MCF 10A (cell line): ENCODE data around the gene SESN1. TPM values are rescaled to one million over a fixed set of nuclear protein-coding genes. Genes with fewer than 3 reads are reported as not detected.

Experiments used
- BruUV-seq: library from RNA; stranded (reverse); fragments of 400-500 nt; replicated peaks from 2 replicates; lab custom pipeline; 2021; lab: Mats Ljungman, UMichigan
- CTCF ChIA-PET: fragments of 300-600 bp; sonication (Branson Sonifier 250); formaldehyde crosslinking; extraction: SDS; loops from one replicate; lab custom pipeline; 2021; ENCODE audit warnings: antibody characterized with exemption, inconsistent platforms; lab: Yijun Ruan, JAX
- POLR2A ChIA-PET: fragments of 300-600, 350-650 bp; sonication (Branson Sonifier 250); formaldehyde crosslinking; extraction: SDS; loops from one replicate; lab custom pipeline; 2020; ENCODE audit warnings: antibody characterized with exemption, inconsistent platforms; lab: Yijun Ruan, JAX
- DNase-seq: peaks from one replicate; pipeline ENCODE4 v3.0.0-alpha.2; 2018; ENCODE audit not compliant: unreplicated experiment
- H3K27ac Mint-ChIP-seq: one replicate; pipeline ENCODE4 v1.8.0; 2022; ENCODE audit warnings: mild to moderate bottlenecking, low read depth, mixed read lengths; ENCODE audit not compliant: unreplicated experiment
- H3K27me3 Mint-ChIP-seq: one replicate; pipeline ENCODE4 v1.8.0; 2022; ENCODE audit warnings: mixed read lengths; ENCODE audit not compliant: insufficient read depth, unreplicated experiment
- H3K36me3 Mint-ChIP-seq: one replicate; pipeline ENCODE4 v1.8.0; 2022; ENCODE audit warnings: mild to moderate bottlenecking, moderate library complexity, mixed read lengths; ENCODE audit not compliant: insufficient read depth, unreplicated experiment
- H3K4me1 Mint-ChIP-seq: one replicate; pipeline ENCODE4 v1.8.0; 2022; ENCODE audit warnings: mixed read lengths; ENCODE audit not compliant: insufficient read depth, unreplicated experiment
- H3K4me3 Mint-ChIP-seq: one replicate; pipeline ENCODE4 v1.8.0; 2022; ENCODE audit warnings: mild to moderate bottlenecking, moderate library complexity, mixed read lengths; ENCODE audit not compliant: unreplicated experiment
- H3K9me3 Mint-ChIP-seq: one replicate; pipeline ENCODE4 v1.8.0; 2022; ENCODE audit warnings: mixed read lengths; ENCODE audit not compliant: unreplicated experiment
- intact Hi-C: fragments of 100-400 bp; cut with micrococcal nuclease; formaldehyde crosslinking; loops from 2 replicates; pipeline ENCODE4 v1.14.1; 2022
- total RNA-seq: library from RNA; stranded (reverse); gene quantifications from 2 replicates; pipeline ENCODE4 v1.2.3, GENCODE V29; 2022
- TF ChIP-seq, protein P1 (sequence below): fragments of 200-600 bp; IDR thresholded peaks from one replicate; pipeline ENCODE4 v1.8.0; 2022; ENCODE audit warnings: antibody characterized with exemption, mild to moderate bottlenecking; ENCODE audit not compliant: unreplicated experiment

Gene SESN1
- total RNA-seq, 1 experiment from 2014 or later, result 23.0 TPM

DNA sequence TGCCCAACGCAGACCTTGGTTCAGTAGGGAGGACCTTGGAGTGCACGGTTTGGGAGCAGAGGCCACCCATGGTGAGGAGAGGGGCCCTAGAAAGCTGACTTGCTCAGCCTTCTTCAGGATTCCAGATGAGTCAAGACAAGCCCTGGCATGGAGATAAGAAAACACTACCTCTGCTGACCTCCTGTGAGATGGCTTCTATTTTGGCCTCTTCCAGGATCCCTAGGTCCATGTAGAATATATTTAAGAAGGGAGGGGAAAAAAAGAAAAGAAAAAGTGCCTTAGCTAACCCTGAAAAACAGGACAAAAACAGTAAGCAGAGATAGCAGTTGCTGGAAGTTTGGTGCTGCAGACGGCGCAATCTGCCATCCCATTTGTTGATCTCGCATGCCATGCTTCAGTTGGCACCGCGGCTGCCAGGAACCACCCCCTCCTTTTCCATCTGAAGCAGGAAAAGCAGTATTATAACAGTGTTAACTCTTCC, 146.4 kb downstream of the SESN1 start:
- H3K9me3 Mint-ChIP-seq, result no peaks in the 10 kb centered on the region
- H3K4me3 Mint-ChIP-seq, result no peak overlapping the region
- peaks cover 6% of the 10 kb centered on the region for H3K36me3 Mint-ChIP-seq
- peaks cover 37% of the 10 kb centered on the region for H3K4me1 Mint-ChIP-seq
- TF ChIP-seq, protein P1, sequence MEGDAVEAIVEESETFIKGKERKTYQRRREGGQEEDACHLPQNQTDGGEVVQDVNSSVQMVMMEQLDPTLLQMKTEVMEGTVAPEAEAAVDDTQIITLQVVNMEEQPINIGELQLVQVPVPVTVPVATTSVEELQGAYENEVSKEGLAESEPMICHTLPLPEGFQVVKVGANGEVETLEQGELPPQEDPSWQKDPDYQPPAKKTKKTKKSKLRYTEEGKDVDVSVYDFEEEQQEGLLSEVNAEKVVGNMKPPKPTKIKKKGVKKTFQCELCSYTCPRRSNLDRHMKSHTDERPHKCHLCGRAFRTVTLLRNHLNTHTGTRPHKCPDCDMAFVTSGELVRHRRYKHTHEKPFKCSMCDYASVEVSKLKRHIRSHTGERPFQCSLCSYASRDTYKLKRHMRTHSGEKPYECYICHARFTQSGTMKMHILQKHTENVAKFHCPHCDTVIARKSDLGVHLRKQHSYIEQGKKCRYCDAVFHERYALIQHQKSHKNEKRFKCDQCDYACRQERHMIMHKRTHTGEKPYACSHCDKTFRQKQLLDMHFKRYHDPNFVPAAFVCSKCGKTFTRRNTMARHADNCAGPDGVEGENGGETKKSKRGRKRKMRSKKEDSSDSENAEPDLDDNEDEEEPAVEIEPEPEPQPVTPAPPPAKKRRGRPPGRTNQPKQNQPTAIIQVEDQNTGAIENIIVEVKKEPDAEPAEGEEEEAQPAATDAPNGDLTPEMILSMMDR, result no peak
- ChIA-PET POLR2A (interaction anchor here (0.7 to 2.1 kb wide), 5 partner anchors 54 to 388 kb away, joined by 3 to 9 read pairs (median 4); partner anchors contain the start of genes FOXO3 and SESN1), CTCF (interaction anchor here (0.6 to 1.1 kb wide), 2 partner anchors 54 to 970 kb away, joined by 3 to 4 read pairs; no protein-coding TSS in a partner anchor)
- no peaks in the 10 kb centered on the region for H3K27me3 Mint-ChIP-seq
- intact Hi-C loops, result no loop called here
- H3K27ac Mint-ChIP-seq, result peak overlapping the region; percentile 49
- DNase-seq, result no peak
- BruUV-seq, result no TSS peak

DNA sequence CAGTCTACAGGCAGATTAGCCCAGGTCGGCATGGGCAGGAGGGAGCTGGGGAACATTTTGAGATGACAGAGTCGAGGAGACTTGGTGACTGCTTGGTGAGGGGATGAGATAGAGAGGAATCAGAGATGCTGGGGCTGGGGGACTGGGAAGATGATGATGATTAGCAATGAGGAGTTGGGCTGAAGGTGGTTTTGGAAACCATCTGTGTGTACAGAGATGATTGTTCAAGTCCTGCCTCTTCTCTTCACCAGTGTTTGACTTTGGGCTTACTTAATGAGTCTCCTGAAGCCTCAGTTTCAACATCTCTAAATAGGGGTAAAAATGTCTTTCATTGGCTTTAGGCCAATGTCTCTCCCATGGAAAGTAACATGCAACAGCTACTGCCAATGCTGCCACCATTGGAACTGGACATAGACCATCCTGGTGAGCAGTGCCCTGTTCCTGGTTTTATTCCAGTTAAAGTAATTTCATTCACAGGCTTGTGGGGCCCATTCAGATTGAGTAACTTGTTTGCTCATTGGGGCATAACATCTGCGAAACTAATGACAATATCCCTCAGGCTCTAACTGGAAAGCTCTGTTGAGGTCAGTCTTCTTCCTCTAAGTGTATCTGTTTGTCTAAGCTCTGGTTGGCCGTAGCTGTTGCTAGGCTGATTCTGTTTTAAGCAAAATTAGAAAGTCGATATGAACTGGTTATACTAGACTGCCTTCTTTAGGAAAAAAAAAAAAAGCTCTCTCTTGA, 147.4 kb downstream of the SESN1 start:
- H3K9me3 Mint-ChIP-seq, result no peaks in the 10 kb centered on the region
- H3K27ac Mint-ChIP-seq, result peak overlapping the region; percentile 69
- intact Hi-C loops, result no loop called here
- H3K36me3 Mint-ChIP-seq, result peaks cover 6% of the 10 kb centered on the region
- ChIA-PET POLR2A (interaction anchor here (0.7 to 2.1 kb wide), 7 partner anchors 12 to 389 kb away, joined by 3 to 9 read pairs (median 3); partner anchors contain the start of genes FOXO3 and SESN1), CTCF (interaction anchor here (0.6 to 0.7 kb wide), 4 partner anchors 23 to 969 kb away, joined by 3 to 6 read pairs (median 4); no protein-coding TSS in a partner anchor)
- TF ChIP-seq, protein P1, result no peak
- H3K4me1 Mint-ChIP-seq, result peaks cover 37% of the 10 kb centered on the region
- H3K4me3 Mint-ChIP-seq, result no peak overlapping the region
- H3K27me3 Mint-ChIP-seq, result no peaks in the 10 kb centered on the region
- DNase-seq, result peak; percentile 87
- BruUV-seq, result no TSS peak

DNA sequence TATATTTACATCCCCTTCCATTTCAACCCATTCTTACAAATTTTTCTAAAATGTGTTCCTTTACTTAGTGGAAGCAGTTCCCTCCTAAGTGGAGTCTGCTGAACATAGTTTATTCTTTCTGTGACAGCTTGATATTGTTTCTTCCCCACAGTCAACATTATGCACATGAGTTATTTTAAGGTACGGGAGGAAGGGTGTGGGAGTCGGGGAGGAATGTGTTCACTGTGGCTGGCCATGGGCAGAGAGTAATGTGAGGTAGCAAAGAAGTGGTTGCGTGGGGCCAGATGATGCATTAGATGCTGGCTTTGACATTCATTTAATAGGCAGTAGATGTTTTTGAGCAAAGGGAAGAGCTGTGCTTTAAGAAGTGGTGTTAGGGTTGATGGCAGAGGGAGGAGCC, 148.0 kb downstream of the SESN1 start:
- intact Hi-C loops, result no loop called here
- Mint-ChIP-seq H3K4me1 (peaks cover 34% of the 10 kb centered on the region), H3K4me3 (no peak overlapping the region), H3K36me3 (peaks cover 6% of the 10 kb centered on the region), H3K27ac (peak overlapping the region; percentile 69), H3K9me3 (no peaks in the 10 kb centered on the region), H3K27me3 (no peaks in the 10 kb centered on the region)
- no TSS peak for BruUV-seq
- DNase-seq, result no peak
- ChIA-PET CTCF (interaction anchor here (0.7 to 1.0 kb wide), 2 partner anchors 14 to 23 kb away, joined by 3 read pairs; no protein-coding TSS in a partner anchor), POLR2A (interaction anchor here (0.8 to 1.4 kb wide), 2 partner anchors 126 to 388 kb away, joined by 3 to 4 read pairs; no protein-coding TSS in a partner anchor)
- TF ChIP-seq, protein P1, result no peak

DNA sequence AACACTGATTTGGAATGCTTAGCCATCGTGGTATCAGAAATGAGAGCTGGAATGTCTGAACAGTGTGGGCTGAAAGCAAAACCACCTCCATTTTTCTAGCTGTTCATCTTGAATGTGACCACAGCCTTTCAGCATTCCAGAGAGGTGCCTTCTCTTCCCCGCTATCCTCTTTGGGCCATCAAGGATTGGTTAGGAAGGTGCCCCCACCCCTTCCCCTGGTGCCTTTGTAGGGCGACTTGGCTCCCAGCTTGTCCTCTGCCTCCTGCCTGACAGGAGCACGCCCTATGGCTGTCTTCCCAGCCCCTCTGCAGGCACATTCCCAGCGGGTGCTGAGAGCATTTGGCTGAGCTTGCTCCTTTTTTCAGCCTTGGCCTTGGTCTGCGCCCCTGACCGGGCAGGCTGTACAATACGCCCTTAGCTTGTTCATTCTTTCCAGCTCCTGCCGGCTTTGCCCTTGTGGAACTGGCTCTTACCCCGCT, 148.9 kb downstream of the SESN1 start:
- POLR2A ChIA-PET, result interaction anchor here (0.9 to 1.4 kb wide), 2 partner anchors 8 to 148 kb away, joined by 3 to 4 read pairs; no protein-coding TSS in a partner anchor
- BruUV-seq, result no TSS peak
- H3K36me3 Mint-ChIP-seq, result peaks cover 6% of the 10 kb centered on the region
- CTCF ChIA-PET, result interaction anchor here (0.6 to 1.0 kb wide), 3 partner anchors 13 to 190 kb away, joined by 3 to 4 read pairs (median 3); no protein-coding TSS in a partner anchor
- H3K27ac Mint-ChIP-seq, result no peak overlapping the region
- DNase-seq, result no peak
- H3K4me3 Mint-ChIP-seq, result no peak overlapping the region
- no peaks in the 10 kb centered on the region for H3K27me3 Mint-ChIP-seq
- peaks cover 31% of the 10 kb centered on the region for H3K4me1 Mint-ChIP-seq
- TF ChIP-seq, protein P1, result no peak
- intact Hi-C loops, result no loop called here
- no peaks in the 10 kb centered on the region for H3K9me3 Mint-ChIP-seq
